B cell (primary cell): Measurements from ENCODE around the gene TPST2. TPM values are rescaled to one million over a fixed set of nuclear protein-coding genes. Genes with fewer than 3 reads are reported as not detected.

Experiments
- ATAC-seq: fragments of 200-7000 bp; cut with Tn5 transposase; one replicate; pipeline ENCODE4 v1.10.0; 2021; ENCODE audit warnings: low read depth, mild to moderate bottlenecking, moderate number of reproducible peaks, moderate library complexity
- CTCF ChIA-PET: fragments of 350-600 bp; sonication (Branson Sonifier 250); formaldehyde crosslinking; loops from one replicate; lab custom pipeline; 2021; ENCODE audit warnings: antibody characterized with exemption, inconsistent platforms; lab: Charles Lee
- POLR2A ChIA-PET: fragments of 350-600 bp; sonication (Branson Sonifier 250); formaldehyde crosslinking; loops from one replicate; lab custom pipeline; 2021; ENCODE audit warnings: antibody characterized with exemption; lab: Charles Lee
- DNase-seq: peaks from one replicate; pipeline ENCODE4 v3.0.0; 2013
- H2AFZ ChIP-seq: 2 replicates; pipeline ENCODE4 v1.6.1; 2012; ENCODE audit warnings: mild to moderate bottlenecking, low read depth, low read length; ENCODE audit not compliant: insufficient read depth, poor library complexity, severe bottlenecking
- H3K27ac ChIP-seq, 2 donors: 1 replicate in 1 of 2; 2 replicates in 1 of 2; pipeline ENCODE4 v1.5.1; 2012 to 2013; ENCODE audit warnings: low read length in 2 of 2, mild to moderate bottlenecking in 2 of 2, moderate library complexity in 1 of 2
- H3K27me3 ChIP-seq, 4 experiments: fragments of 200-600 bp in 1 of 4; sonication (generic) in 1 of 4; replicated peaks in 1 of 4; 1 replicate in 2 of 4; 2 replicates in 2 of 4; pipeline versions ENCODE4 v1.6.1 to v1.7.0; 2013 to 2016; ENCODE audit warnings: low read length in 3 of 4, mild to moderate bottlenecking in 2 of 4, mixed read lengths in 1 of 4, moderate library complexity in 1 of 4; ENCODE audit not compliant: insufficient read depth in 4 of 4, control insufficient read depth in 3 of 4; ENCODE audit errors: control extremely low read depth in 1 of 4
- H3K36me3 ChIP-seq, 2 experiments: replicated peaks in 1 of 2; 1 replicate in 1 of 2; 2 replicates in 1 of 2; pipeline versions ENCODE4 v1.6.1 to v1.7.1; 2013; ENCODE audit warnings: low read length in 1 of 2; ENCODE audit not compliant: insufficient read depth in 2 of 2, control insufficient read depth in 1 of 2; ENCODE audit errors: control extremely low read depth in 1 of 2, extremely low read depth in 1 of 2
- H3K4me1 ChIP-seq, 2 donors: fragments of 200-600 bp in 1 of 2; sonication (generic) in 1 of 2; 1 replicate in 1 of 2; 2 replicates in 1 of 2; pipeline versions ENCODE4 v1.5.1 to v1.6.1; 2013 to 2017; ENCODE audit warnings: low read length in 2 of 2; ENCODE audit not compliant: control insufficient read depth in 2 of 2, insufficient read depth in 2 of 2
- H3K4me2 ChIP-seq: replicated peaks from 2 replicates; pipeline ENCODE3; 2012; ENCODE audit warnings: mild to moderate bottlenecking, low read depth, low read length; ENCODE audit not compliant: poor library complexity, severe bottlenecking
- H3K4me3 ChIP-seq, 5 experiments: fragments of 200-600 bp in 1 of 5; sonication (generic) in 1 of 5; 1 replicate in 3 of 5; 2 replicates in 2 of 5; pipeline versions ENCODE4 v1.5.1 to v1.7.0; 2011 to 2016; ENCODE audit warnings: low read length in 4 of 5, mild to moderate bottlenecking in 4 of 5, low read depth in 2 of 5, control low read depth in 1 of 5, moderate library complexity in 1 of 5; ENCODE audit not compliant: insufficient read depth in 1 of 5; ENCODE audit errors: control extremely low read depth in 1 of 5, extremely low read depth in 1 of 5
- H3K79me2 ChIP-seq: fragments of 200-600 bp; sonication (generic); one replicate; pipeline ENCODE4 v1.6.0; 2016; ENCODE audit warnings: low read length; ENCODE audit not compliant: control insufficient read depth, insufficient read depth
- H3K9ac ChIP-seq: fragments of 200-600 bp; sonication (generic); 2 replicates; pipeline ENCODE4 v1.6.1; 2017; ENCODE audit warnings: mild to moderate bottlenecking, low read length, moderate library complexity
- H3K9me3 ChIP-seq, 3 donors: one replicate each; pipeline versions ENCODE4 v1.6.1 to v1.7.1; 2013; ENCODE audit warnings: low read length in 2 of 3; ENCODE audit not compliant: control insufficient read depth in 2 of 3, insufficient read depth in 1 of 3; ENCODE audit errors: control extremely low read depth in 1 of 3
- H4K20me1 ChIP-seq: 2 replicates; pipeline ENCODE4 v1.6.0; 2012; ENCODE audit warnings: mild to moderate bottlenecking, low read length; ENCODE audit not compliant: insufficient read depth, control insufficient read depth, poor library complexity, severe bottlenecking
- H3K27ac Mint-ChIP-seq: one replicate; pipeline ENCODE4 v1.8.0; 2021; ENCODE audit warnings: mixed read lengths
- H3K27me3 Mint-ChIP-seq: one replicate; pipeline ENCODE4 v1.8.0; 2021; ENCODE audit warnings: mixed read lengths
- H3K4me1 Mint-ChIP-seq: one replicate; pipeline ENCODE4 v1.8.0; 2021; ENCODE audit warnings: mixed read lengths
- H3K4me3 Mint-ChIP-seq: one replicate; pipeline ENCODE4 v1.8.0; 2021; ENCODE audit warnings: mixed read lengths
- H3K9me3 Mint-ChIP-seq: one replicate; pipeline ENCODE4 v1.8.0; 2022; ENCODE audit warnings: mixed read lengths; ENCODE audit not compliant: insufficient read depth
- CTCF ChIP-seq: fragments of 200-600 bp; IDR thresholded peaks from one replicate; pipeline ENCODE4 v1.8.0; 2022; ENCODE audit warnings: antibody characterized with exemption, mild to moderate bottlenecking
- EZH2 ChIP-seq: IDR thresholded peaks from 2 replicates; pipeline ENCODE4 v1.6.1; 2012; ENCODE audit warnings: borderline replicate concordance, low read depth, mild to moderate bottlenecking, moderate library complexity, low read length; ENCODE audit not compliant: insufficient read depth, poor library complexity, severe bottlenecking
- WGBS: methylation state at CpG from one replicate; pipeline ENCODE4 v1.1.5; 2013; ENCODE audit warnings: missing lambda C conversion rate; ENCODE audit not compliant: insufficient coverage; 5-methylcytosine and 5-hydroxymethylcytosine counted together
- intact Hi-C: fragments of 100-400 bp; cut with micrococcal nuclease; formaldehyde crosslinking; loops from one replicate; pipeline ENCODE4 v1.10.0; 2022
- polyA plus RNA-seq: library from polyadenylated mRNA; depleted of rRNA; stranded (reverse); fragments of >200 nt; gene quantifications from 2 replicates; pipeline ENCODE4 v1.2.3, GENCODE V29; 2012
- total RNA-seq, 2 donors: library from RNA; stranded (reverse); fragments of 120-200 nt in 1 of 2; gene quantifications; 1 replicate in 1 of 2; 2 replicates in 1 of 2; pipeline versions ENCODE4 v1.2.3 to v1.2.4, GENCODE V29; 2013 to 2022

Gene TPST2
- total and polyA plus RNA-seq, 2 donors (not counting 1 experiment from before 2014, with no cell fraction given) = 16.6 to 43.1 TPM

GRCh38 chr22:26535603-26535908 lies 54.4 kb downstream of the TPST2 start:
- H3K9me3 ChIP-seq = peaks cover 0 to 3% (median 0%) of the 10 kb centered on the region in 3 donors
- POLR2A ChIA-PET = interaction anchor here (0.6 to 1.9 kb wide), 4 partner anchors 11 to 67 kb away, joined by 3 to 10 read pairs (median 6); partner anchors contain the start of genes HPS4, SRRD and TFIP11
- no peaks in the 10 kb centered on the region for H3K27me3 ChIP-seq
- peak overlapping the region; percentile 54 for H3K9ac ChIP-seq
- no peaks in the 10 kb centered on the region for H3K9me3 Mint-ChIP-seq
- H3K27me3 Mint-ChIP-seq = no peaks in the 10 kb centered on the region
- TF ChIP-seq EZH2 (no peak), CTCF (no peak)
- H3K27ac ChIP-seq = peak overlapping the region; percentile 81 to 90
- DNase-seq (no peak), ATAC-seq (peak; percentile 82)
- H3K36me3 ChIP-seq = peaks cover 0 to 27% of the 10 kb centered on the region in 2 experiments
- H3K4me1 ChIP-seq = peaks cover 32 to 44% of the 10 kb centered on the region in 2 donors
- peak overlapping the region; percentile 94 for H3K27ac Mint-ChIP-seq
- H3K79me2 ChIP-seq = no peaks in the 10 kb centered on the region
- peak overlapping the region; percentile 72 for H3K4me2 ChIP-seq
- H3K4me3 ChIP-seq = peak overlapping the region in 4 of 5 experiments; percentile 7 to 63 (median 34)
- intact Hi-C loops = loop anchor here (1.0 to 5.0 kb wide), 3 partner anchors 22 to 57 kb away; partner anchors contain the start of gene TPST2
- peak overlapping the region; percentile 77 for H2AFZ ChIP-seq
- no peaks in the 10 kb centered on the region for H4K20me1 ChIP-seq
- H3K4me3 Mint-ChIP-seq = peak overlapping the region; percentile 73
- 7% methylated on average over 3 of the region's 3 CpGs for WGBS
- CTCF ChIA-PET = interaction anchor here (1.4 to 3.3 kb wide), 3 partner anchors 23 to 109 kb away, joined by 4 to 13 read pairs (median 7); partner anchors contain the start of gene TFIP11
- peaks cover 44% of the 10 kb centered on the region for H3K4me1 Mint-ChIP-seq
